Suprapubic skin (tissue), 4 donors: ENCODE measurements around the gene SRPK1.

ENCODE experiments used
- EP300 ChIP-seq: sonication (generic); formaldehyde crosslinking; IDR thresholded peaks from one replicate; pipeline ENCODE4 v1.6.1; 2017; ENCODE audit warnings: antibody characterized with exemption
- POLR2A ChIP-seq, 2 donors: fragments of 450-650 bp; IDR thresholded peaks; one replicate each; pipeline ENCODE4 v1.6.1; 2017; ENCODE audit warnings: antibody characterized with exemption in 2 of 2, mild to moderate bottlenecking in 2 of 2, moderate library complexity in 2 of 2
- POLR2AphosphoS5 ChIP-seq, 3 donors: sonication (generic); formaldehyde crosslinking; IDR thresholded peaks; one replicate each; pipeline ENCODE4 v1.6.1; 2017; ENCODE audit warnings: antibody characterized with exemption in 3 of 3
- TF ChIP-seq, protein P1 (sequence below), 2 donors: fragments of 200-600 bp in 1 of 2; fragments of 450-650 bp in 1 of 2; sonication (generic) in 1 of 2; IDR thresholded peaks; one replicate each; pipeline ENCODE4 v1.5.1; 2016 to 2019; ENCODE audit warnings: antibody characterized with exemption in 2 of 2, mild to moderate bottlenecking in 1 of 2, moderate library complexity in 1 of 2

- TF ChIP-seq, protein P1, sequence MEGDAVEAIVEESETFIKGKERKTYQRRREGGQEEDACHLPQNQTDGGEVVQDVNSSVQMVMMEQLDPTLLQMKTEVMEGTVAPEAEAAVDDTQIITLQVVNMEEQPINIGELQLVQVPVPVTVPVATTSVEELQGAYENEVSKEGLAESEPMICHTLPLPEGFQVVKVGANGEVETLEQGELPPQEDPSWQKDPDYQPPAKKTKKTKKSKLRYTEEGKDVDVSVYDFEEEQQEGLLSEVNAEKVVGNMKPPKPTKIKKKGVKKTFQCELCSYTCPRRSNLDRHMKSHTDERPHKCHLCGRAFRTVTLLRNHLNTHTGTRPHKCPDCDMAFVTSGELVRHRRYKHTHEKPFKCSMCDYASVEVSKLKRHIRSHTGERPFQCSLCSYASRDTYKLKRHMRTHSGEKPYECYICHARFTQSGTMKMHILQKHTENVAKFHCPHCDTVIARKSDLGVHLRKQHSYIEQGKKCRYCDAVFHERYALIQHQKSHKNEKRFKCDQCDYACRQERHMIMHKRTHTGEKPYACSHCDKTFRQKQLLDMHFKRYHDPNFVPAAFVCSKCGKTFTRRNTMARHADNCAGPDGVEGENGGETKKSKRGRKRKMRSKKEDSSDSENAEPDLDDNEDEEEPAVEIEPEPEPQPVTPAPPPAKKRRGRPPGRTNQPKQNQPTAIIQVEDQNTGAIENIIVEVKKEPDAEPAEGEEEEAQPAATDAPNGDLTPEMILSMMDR (IDR thresholded peaks at IDR 0.05) = no peak
- no peak for TF ChIP-seq POLR2A (IDR thresholded peaks at IDR 0.05)
- TF ChIP-seq EP300 = no peak
- TF ChIP-seq POLR2AphosphoS5 (IDR thresholded peaks at IDR 0.05) = no peak
Measured at GRCh38 chr6:35948725-35949124, 27.8 kb upstream of the SRPK1 start.
